HG02759 (cell line): ENCODE data around the gene TMEM271.
"Not testable (repeated sequence)": the region's sequence is repeated elsewhere in the genome, so short reads cannot be mapped to it uniquely, and the experiment has no call there.

ENCODE experiments used
- ATAC-seq: cut with Tn5 transposase; IDR thresholded peaks from one replicate; pipeline ENCODE4 v1.9.1; 2021; ENCODE audit warnings: mild to moderate bottlenecking, moderate library complexity; ENCODE audit not compliant: unreplicated experiment

The TMEM271 gene

DNA sequence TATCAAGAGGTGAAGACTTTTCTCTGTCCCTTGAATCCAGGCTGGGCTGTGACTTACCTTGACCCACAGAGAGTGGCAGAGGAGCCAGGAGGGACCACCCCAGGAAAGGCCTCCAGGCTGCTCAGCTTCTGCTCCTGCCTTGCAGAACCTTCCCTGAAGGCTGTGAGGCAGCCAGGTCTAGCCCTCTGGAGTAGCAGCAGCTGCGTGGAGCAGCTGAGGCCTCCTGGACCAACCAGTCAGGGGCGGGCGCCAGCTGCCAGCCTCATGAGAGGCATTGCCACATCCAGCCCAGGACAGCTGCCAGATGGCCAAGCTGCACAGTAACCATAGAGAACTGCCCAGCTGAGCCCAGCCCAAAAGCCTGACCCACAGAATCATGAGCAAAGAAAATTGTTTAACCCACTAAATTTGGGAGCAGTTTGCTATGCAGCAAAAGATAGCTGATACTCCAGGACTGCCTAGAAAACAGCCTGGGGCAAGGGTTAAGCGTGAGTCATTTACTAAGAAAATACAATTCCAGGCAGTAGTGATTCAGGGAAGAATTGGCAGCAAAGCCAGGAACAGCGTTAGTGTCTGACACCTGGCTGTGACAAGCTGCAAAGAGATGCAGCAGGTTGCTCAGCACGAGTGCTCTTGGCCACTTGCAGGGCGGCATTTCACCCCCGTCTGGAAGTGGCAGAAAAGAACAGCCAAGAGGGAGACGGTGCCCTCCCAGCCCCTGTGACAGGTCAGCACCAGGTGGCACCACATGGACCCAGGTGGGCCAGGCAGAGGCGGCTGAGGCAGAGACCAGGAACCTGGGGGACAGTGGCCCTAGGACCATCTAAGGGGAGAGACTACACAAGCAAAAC lies 34.5 kb upstream of the TMEM271 start:
- no peak for ATAC-seq

DNA sequence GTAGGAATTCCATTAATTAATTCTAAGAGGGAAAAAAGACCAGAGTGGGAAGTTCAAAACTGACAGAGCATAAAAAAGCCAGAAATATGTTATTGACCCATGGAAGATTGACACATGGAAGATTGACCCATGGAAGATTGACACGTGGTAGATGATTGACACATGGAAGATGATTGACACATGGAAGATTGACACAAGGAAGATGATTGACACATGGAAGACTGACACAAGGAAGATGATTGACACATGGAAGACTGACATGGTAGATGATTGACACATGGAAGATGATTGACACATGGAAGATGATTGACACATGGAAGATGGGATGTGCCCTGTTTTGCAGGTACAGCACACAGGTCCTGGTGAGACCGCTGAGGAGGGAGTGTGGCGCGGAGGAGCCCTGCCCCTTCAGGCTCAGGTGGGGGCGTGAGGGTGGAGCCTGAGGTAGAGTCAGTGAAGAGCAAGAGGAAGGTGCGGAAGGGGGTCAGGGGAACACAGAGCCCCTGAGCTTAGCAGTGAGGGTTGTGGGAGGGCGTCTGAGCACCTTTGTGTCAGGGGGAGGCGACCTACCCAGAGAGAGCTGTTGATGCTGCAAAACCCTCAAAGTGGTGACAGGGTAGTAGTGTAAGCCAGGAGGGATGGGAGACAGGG lies 33.4 kb upstream of the TMEM271 start:
- no peak for ATAC-seq

DNA sequence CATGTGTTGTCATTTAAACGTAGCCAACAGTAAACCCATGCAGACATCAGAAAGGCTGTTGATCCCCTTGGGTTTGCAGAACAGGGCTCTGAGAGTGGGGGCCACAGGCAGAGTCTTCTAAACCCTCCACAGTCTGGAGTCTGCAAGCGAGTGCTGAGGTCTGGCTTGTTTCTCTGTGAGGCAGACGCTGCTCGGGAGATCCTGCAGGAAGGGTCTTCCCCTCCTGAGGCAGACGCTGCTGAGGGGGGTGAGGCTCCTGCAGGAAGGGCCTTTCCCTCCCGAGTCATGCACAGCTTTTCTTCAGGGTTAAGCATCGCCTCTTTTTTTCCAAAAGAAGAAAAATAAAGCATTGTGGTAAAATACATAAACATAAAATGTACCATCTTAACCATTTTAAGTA lies 32.1 kb upstream of the TMEM271 start:
- ATAC-seq: no peak

DNA sequence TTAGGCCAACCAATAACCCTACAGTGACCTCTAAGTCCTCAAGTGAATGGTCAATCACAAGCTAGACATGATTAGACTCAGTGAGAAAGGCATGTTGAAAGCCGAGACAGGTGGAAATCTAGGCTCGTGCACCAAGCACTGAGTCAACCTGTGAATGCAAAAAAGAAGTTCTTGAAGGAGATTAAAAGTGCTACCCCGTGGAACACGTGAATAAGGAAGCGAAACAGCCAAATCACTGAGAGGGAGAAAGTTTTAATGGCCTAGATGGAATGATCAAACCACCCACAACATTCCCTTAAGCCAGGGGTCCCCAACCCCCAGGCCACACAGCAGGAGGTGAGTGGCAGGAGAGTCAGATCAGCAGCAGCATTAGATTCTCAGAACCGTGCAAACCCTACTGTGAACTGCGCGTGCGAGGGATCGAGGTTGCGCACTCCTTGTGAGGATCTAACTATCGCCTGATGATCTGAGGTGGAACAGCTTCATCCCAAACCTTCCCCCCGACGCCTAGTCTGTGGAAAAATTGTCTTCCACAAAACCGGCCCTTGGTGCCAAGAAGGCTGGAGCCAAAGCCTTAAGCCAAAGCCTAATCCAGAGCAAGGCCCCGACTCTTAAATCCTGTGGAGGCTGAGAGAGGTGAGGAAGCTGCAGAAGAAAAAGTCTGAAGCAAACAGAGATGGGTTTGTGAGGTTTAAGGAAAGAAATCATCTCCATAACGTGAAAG lies 29.8 kb upstream of the TMEM271 start:
- no peak for ATAC-seq

DNA sequence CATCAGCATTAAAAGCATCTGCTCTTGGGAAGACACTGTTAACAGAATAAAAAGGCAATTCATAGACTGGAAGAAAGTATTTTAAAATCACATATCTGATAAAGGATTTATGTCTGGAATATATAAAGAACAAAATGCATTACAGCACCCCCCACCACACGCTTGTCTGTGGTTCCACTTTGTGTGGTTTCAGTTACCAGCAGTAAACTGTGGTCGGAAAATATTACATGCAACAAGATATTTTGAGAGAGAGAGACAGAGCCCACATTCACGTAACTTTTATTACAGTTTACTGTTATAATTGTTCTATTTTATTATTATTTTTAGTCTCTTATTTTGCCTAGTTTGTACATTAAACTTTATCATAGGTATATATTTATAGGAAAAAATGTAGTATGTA lies 28.0 kb upstream of the TMEM271 start:
- no peak for ATAC-seq

DNA sequence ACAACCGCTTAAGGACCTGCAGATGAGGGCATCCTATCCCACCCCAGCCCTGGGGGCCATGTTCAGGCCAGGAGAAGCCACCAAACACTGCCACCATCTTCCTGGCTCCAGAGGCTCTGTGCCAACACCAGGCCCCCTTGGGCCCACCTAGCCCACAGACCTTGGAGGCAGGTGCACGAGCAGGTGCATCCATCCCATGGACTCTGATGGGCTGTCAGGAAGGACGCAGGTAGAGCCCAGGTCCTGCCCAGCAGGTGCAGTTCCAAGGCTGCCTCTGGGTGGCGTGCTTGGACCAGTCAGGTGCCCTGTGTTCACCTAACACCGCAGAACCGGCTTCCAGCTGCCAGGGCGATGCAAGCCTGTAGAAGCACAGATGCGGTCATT lies 26.5 kb upstream of the TMEM271 start:
- ATAC-seq: no peak

DNA sequence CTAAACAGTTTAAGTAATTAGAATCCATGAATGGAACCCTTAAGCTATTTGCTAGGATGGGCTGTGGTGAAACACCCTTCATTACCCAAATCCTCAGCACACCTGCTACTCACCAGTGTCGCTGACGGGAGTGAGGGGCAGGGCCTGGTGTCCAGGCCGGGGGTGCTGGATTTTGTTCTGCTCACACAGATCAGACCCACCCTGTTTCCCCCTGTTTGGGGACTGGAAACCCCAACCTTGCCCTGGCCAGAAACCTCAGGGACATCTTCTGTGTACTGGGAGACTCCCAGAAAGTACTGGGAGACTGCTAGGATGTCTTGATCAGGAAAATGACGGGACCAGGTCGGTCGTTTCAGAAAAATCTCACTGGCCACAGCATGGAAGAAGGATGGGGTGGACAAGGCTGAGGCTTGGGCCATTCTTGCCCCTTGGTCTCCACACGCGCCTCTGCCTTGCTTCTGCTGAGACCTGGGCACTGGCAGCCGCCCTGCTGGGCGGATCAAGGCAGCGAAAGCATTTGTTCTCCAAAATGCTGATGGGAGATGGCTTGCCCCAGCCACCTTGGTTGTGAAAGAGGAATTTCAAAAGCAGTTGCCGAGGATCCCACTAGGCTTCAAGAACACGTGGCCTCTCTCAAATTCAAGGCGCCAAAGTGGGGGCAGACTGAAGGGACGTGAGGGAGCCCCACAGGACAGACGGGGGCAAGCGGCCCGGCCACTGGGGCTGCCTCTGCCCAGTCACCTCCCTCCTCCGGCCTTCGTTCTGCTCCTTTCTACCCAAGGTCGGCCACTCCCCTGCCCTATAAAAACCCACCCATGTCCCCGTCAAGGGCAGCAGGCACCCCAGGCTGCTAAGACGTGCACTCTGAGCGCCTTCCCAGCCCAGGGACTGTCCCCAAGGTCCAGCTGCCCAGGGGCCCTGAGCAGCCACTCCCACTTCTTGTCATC lies 25.8 kb upstream of the TMEM271 start:
- ATAC-seq: no peak

DNA sequence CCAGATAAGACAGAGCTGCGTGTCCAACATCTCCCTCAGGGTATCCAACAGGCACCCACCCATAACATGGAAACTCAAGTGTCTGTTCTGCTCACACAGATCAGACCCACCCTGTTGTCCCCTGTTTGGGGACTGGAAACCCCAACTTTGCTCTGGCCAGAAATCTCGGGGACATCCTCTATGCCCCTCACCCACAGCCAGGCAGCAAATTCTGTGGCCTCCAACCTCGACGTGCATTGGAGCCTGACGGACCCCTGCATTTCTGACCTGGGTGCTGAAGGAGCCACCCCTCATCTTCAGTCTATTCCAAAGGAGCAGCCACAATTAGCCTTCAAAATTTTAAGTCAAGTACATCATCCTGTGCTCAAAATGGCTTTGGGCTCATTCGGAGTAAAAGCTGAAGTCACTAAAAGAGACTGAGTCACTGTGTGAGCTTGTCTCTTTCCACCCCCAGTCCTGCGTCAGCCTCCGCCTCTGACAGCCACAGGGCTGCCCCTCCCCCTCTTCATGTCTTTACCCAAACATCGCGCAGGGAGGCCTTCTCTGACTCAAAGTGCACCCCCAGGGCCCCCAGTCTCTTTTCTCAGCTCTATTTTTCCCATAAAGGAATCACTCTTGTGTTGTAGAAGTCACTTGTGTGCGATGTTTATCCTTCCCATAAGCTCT lies 24.9 kb upstream of the TMEM271 start:
- no peak for ATAC-seq

DNA sequence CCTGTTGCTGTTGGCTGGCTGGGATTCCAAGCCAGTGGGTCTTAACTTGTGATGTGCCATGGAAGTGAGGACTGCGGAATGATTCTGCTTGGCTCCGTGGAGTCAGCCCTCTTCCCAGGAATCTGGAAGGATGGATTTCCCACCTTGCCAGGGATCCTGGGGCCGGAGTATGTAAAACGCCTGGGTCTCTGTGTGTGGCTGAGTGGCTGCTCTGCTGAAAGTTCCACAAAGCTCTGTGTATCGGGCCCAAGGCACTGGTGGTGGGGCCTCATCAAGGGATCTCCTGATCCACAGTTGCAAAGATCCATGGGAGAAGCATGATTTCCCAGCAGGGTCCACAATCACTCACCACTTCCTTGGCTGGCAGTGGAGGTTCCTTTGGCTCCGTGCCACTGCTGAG lies 24.1 kb upstream of the TMEM271 start:
- no peak for ATAC-seq

DNA sequence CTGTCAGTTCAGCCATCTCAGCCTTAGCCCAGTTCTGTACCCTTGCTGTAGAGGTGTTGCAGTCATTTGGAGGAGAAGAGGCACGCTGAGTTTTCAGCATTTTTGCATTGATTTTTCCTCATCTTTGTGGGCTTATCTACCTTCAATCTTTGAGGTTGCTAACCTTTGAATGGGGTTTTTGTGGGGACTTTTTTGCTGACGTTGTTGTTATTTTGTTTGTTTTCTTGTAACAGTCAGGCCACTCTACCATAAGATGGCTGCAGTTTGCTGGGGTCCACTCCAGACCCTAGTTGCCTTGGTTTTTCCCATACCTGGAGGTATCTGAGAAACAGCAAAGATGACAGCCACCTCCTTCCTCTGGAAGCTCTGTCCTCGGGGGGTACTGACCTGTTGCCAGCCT lies 22.8 kb upstream of the TMEM271 start:
- ATAC-seq: no peak

DNA sequence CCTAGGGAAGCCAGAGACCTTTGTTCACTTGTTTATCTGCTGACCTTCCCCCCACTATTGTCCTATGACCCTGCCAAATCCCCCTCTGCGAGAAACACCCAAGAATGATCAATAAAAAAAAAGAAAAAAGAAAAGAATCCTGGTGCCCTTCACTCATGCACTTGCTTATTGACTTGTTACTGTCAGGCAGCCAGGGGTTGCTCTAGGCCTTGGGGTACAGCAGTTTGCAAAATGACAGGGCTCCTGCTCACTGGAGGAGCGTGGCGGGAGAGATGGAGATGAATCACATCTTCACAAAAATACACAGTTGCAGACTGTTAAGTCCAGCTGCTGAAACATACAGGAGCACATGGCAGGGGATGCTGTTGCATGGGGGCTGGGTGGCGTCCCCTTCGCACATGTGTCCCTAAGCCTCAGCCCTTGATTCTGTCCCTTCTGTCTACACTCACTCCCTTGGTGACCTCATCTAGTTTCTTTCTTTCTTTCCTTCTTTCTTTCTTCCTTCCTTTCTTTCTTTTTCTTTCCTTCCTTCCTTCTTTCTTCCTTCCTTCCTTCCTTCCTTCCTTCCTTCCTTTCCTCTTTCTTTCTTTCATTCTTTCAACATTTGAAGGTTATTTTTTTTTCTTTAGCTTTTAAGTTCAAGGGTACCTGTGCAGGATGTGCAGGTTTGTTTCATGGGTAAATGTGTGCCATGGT lies 16.9 kb upstream of the TMEM271 start:
- no peak for ATAC-seq

DNA sequence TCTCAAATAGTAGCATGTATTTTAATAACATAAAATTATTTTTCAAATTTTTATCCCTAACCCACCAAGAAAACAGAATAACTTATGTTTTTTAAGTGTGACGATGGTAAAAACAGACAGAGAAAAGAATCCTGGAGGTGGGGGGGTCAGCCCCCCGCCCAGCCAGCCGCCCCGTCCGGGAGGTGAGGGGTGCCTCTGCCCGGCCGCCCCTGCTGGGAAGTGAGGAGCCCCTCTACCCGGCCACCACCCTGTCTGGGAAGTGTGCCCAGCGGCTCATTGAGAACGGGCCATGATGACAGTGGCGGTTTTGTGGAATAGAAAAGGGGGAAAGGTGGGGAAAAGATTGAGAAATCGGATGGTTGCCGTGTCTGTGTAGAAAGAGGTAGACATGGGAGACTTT lies 16.1 kb upstream of the TMEM271 start:
- ATAC-seq: not testable (repeated sequence)

DNA sequence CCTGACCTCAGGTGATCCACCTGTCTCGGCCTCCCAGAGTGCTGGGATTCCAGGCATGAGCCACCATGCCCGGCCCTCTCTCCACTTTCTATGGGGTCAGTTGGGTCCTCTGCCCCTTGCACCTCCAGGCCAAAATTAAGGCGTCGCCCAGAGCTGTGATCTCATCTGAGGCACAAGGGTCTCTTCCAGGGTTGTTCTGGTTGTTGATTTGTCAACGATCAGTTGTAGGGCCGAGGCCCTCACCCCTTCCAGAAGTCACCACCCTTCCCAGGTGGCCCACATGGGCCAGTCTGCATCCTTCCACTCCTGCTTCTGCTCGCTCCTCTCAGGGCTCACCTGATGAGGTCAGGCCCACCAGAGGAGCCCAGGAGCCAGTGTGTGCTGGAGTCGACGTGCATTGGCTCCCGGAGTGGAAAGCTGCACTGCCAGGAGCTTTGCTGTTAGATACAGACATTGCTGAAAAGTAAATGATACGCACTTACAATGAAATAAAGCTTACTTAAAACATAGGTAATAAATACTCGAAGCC lies 14.3 kb upstream of the TMEM271 start:
- ATAC-seq: no peak

DNA sequence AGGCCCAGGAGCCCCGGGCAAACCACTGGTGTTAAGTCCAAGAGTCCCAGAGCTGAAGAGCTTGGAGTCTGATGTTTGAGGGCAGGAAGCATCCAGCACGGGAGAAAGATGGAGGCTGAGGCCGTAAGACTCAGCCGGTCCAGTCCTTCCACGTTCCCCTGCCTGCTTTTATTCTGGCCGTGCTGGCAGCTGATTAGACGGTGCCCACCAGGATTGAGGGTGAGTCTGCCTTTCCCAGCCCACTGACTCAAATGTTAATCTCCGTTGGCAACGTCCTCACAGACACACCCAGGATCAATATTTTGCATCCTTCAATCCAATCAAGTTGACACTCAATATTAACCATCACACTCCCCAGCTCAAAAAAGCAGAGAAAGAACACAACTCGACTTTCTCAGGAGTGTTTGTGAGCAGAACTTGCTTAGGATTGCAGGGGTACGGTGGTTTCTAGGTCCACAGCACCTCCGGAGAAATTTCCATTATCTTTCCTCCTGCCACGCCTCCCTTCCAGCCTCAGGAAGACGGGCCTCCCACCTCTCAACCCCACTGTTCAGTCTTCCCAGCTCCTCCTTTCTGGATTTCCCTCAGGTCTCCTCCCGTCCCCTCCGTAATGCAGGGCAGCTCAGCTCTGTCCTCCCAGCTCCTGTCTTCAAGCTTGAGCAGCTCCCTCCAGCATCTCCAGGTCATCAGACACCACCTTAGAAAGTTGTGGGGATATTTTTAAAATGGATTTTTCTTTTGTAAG lies 13.3 kb upstream of the TMEM271 start:
- ATAC-seq: no peak

DNA sequence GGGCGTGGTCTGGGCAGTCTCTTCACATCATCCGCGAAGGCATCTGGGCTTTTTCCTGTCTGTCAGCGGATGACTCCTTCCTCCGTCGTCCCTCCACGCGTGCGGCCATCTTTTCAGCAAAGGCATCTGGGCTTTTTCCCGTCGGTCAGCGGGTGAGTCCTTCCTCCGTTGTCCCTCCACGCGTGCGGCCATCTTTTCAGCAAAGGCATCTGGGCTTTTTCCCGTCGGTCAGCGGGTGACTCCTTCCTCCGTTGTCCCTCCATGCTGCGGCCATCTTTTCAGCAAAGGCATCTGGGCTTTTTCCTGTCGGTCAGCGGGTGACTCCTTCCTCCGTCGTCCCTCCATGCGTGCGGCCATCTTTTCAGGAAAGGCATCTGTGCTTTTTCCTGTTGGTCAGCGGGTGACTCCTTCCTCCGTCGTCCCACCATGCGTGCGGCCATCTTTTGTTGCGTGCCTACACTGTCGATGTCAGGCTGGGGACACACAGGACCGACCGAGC lies 12.3 kb upstream of the TMEM271 start:
- ATAC-seq: no peak

DNA sequence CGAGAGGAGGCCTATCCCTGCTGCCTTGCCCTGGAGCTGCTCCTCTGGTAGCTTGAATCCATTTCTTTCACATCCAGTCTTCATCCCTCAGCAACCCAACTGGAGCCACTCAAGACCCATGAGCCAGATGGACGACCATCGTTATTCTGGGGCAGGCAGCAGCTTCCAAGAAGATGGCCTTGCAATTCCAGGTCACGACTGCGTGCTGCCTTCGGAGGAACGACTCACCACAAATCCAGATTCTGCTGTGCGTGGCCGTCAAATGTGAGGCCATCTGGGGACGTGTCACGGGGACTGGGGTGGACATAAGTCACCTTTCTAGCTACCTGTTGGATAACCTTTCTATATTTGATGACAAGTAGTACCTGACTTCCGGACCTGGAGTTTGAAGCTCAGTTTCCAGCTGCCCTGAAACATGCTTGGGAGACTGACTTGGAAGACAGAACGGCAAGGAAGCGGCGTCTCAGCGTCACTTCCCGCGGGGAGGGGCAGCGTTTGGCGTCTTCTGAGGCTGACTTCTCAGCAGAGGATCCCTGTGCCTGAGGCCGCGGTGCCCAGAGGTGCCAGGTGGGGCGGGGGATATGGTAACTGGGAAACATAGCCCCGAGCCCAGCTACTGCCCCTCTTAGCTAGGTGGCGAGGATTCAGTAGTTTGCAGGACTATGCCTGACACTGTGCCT lies 11.7 kb upstream of the TMEM271 start:
- ATAC-seq: no peak

DNA sequence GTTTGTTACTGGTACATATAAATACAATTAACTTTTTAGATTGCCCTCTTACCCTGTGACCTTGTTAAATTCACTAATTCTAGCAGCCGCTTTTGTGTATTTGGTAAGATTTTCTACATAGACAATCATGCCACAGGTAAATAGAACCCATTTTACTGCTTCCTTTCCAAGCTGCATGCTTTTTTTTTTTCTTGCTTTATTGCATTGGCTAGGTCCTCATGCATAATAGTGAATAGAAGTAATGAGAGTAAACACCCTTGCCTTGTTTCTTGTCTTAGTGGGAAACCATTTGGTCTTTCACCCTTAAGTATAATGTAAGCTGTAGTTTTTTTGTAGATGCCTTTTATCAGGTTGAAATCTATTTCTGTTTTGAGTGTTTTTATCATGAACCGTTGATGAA lies 7.7 kb upstream of the TMEM271 start:
- ATAC-seq: no peak

DNA sequence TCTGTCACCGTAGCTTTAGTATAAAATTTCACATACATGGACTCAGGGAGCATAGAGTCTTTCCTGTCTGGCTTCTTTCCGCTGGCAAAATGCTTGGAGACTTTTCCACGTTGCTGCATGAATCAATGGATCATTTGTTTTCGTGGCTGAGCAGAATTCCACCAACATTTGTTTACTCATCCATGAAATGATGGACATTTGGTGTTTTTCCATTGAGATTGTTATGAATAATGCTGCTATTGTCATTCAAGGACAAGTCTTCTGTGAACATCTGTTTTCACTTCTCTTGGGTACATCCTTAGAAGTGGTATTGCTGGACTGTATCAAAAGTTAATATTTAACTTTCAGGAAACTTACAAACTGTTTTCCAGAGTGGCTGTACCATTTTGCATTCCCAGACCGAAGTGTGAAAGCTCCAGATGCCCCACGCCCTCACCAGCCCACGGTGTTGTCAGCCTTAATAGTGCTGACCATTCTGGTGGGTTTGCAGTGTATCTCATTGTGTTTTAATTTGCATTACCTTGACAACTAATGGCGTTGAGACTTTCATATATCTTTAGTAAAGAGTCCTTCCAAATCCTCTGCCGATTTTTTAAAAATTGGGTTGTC lies 5.8 kb upstream of the TMEM271 start:
- ATAC-seq: no peak
